HG02623 (cell line): Measurements from ENCODE around the gene ERCC5.

Source experiments
- ATAC-seq: cut with Tn5 transposase; IDR thresholded peaks from one replicate; pipeline ENCODE4 v1.9.1; 2021; ENCODE audit warnings: moderate library complexity; ENCODE audit not compliant: unreplicated experiment

ERCC5 gene

GRCh38 chr13:102839462-102839861 lies 6.4 kb upstream of the ERCC5 start:
- ATAC-seq, result no peak

- peak; percentile 15 for ATAC-seq
Observed at GRCh38 chr13:102845289-102845629, 573 bp upstream of the ERCC5 start.

GRCh38 chr13:102846261-102847015 lies 606 bp downstream of the ERCC5 start:
- ATAC-seq, result peak; percentile 28

GRCh38 chr13:102847272-102848234 lies 1.7 kb downstream of the ERCC5 start:
- ATAC-seq, result no peak

GRCh38 chr13:102848956-102849355 lies 3.1 kb downstream of the ERCC5 start:
- ATAC-seq, result no peak

GRCh38 chr13:102852556-102852955 lies 6.7 kb downstream of the ERCC5 start:
- ATAC-seq, result no peak

GRCh38 chr13:102854675-102855074 lies 8.8 kb downstream of the ERCC5 start:
- no peak for ATAC-seq

- no peak for ATAC-seq
Observed at GRCh38 chr13:102856557-102856956, 10.7 kb downstream of the ERCC5 start.

GRCh38 chr13:102862624-102863210 lies 16.9 kb downstream of the ERCC5 start:
- no peak for ATAC-seq

- ATAC-seq, result no peak
Observed at GRCh38 chr13:102863590-102863989, 17.8 kb downstream of the ERCC5 start.

GRCh38 chr13:102868366-102868936 lies 22.6 kb downstream of the ERCC5 start:
- ATAC-seq, result no peak

- no peak for ATAC-seq
Observed at GRCh38 chr13:102869948-102870676, 24.3 kb downstream of the ERCC5 start.

GRCh38 chr13:102870677-102871415 lies 25.0 kb downstream of the ERCC5 start:
- ATAC-seq, result peak; percentile 58

GRCh38 chr13:102872131-102872530 lies 26.3 kb downstream of the ERCC5 start:
- ATAC-seq, result no peak

GRCh38 chr13:102872531-102872930 lies 26.7 kb downstream of the ERCC5 start:
- no peak for ATAC-seq

- peak; percentile 73 for ATAC-seq
Observed at GRCh38 chr13:102873653-102874052, 27.8 kb downstream of the ERCC5 start.

- ATAC-seq, result no peak
Observed at GRCh38 chr13:102875256-102875655, 29.4 kb downstream of the ERCC5 start.

- ATAC-seq, result no peak
Observed at GRCh38 chr13:102877303-102877702, 31.5 kb downstream of the ERCC5 start.

GRCh38 chr13:102878481-102878880 lies 32.6 kb downstream of the ERCC5 start:
- no peak for ATAC-seq
